OCI-LY3 (cell line): ENCODE data around the gene GDI1.

Experiments
- H2AFZ ChIP-seq: fragments of 200-600, 300-600 bp; shearing (Covaris generic); 2 replicates; pipeline ENCODE4 v1.6.0; 2014; ENCODE audit warnings: antibody characterized with exemption, low read depth, low read length
- H3K27ac ChIP-seq: fragments of 200-600, 300-600 bp; sonication (generic); 2 replicates; pipeline ENCODE4 v1.5.1; 2014; ENCODE audit warnings: mild to moderate bottlenecking, low read length, moderate library complexity, mixed read lengths
- H3K27me3 ChIP-seq: fragments of 200-600, 300-600 bp; sonication (generic); 2 replicates; pipeline ENCODE4 v1.6.1; 2014; ENCODE audit warnings: low read depth, low read length, mixed read lengths
- H3K36me3 ChIP-seq: fragments of 200-600, 300-600 bp; sonication (generic); replicated peaks from 2 replicates; pipeline ENCODE3; 2014; ENCODE audit warnings: low read depth, low read length, mixed read lengths
- H3K4me1 ChIP-seq: fragments of 300-600, 200-600 bp; sonication (generic); 2 replicates; pipeline ENCODE4 v1.6.1; 2014; ENCODE audit warnings: low read length, mixed read lengths
- H3K4me2 ChIP-seq: fragments of 200-600, 300-600 bp; sonication (generic); 2 replicates; pipeline ENCODE4 v1.6.1; 2014; ENCODE audit warnings: low read length, mixed read lengths
- H3K4me3 ChIP-seq: fragments of 300-600, 200-600 bp; sonication (generic); 2 replicates; pipeline ENCODE4 v1.5.1; 2014; ENCODE audit warnings: antibody characterized with exemption, mild to moderate bottlenecking, low read length, moderate library complexity
- H3K79me2 ChIP-seq: fragments of 300-600, 200-600 bp; shearing (Covaris generic); 2 replicates; pipeline ENCODE4 v1.6.1; 2014; ENCODE audit warnings: mild to moderate bottlenecking, low read length, mixed read lengths
- H3K9ac ChIP-seq: fragments of 300-600, 200-600 bp; shearing (Covaris generic); 2 replicates; pipeline ENCODE4 v1.6.0; 2014; ENCODE audit warnings: mild to moderate bottlenecking, low read length, moderate library complexity
- H3K9me3 ChIP-seq: fragments of 200-600, 300-600 bp; shearing (Covaris generic); 2 replicates; pipeline ENCODE4 v1.6.1; 2014; ENCODE audit warnings: low read length, mixed read lengths; ENCODE audit not compliant: insufficient read depth
- H4K20me1 ChIP-seq: fragments of 200-600, 300-600 bp; sonication (generic); 2 replicates; pipeline ENCODE4 v1.6.1; 2016; ENCODE audit warnings: low read length, mixed read lengths; ENCODE audit not compliant: insufficient read depth
- EZH2phosphoT487 ChIP-seq: fragments of 200-600 bp; shearing (Covaris generic); IDR thresholded peaks from 2 replicates; pipeline ENCODE4 v1.6.1; 2018; ENCODE audit warnings: antibody characterized with exemption, mixed run types, low read depth
- TF ChIP-seq, protein P1 (sequence below): fragments of 200-600, 300-600 bp; sonication (generic); IDR thresholded peaks from 2 replicates; pipeline ENCODE4 v1.5.1; 2014; ENCODE audit warnings: antibody characterized with exemption, low read length, low read depth

GDI1 gene

DNA sequence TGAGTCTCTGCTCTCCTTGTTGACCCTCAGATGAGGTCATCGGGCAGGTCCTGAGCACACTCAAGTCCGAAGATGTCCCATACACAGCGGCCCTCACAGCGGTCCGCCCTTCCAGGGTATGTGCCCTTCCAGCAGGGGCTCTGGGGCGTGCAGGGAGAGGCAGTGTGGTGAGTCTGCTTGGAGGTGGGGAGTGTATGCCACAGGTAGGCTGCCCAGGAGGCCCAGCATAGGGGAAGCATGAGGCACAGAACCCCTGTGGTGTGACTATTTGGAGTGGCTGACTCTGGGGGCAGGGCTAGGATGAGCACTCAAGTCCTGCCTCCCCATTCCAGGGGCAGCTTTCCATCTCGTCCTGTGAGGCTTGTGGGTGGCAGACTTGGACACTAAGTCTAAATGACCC is 3.3 kb upstream of the GDI1 start:
- peaks cover 6% of the 10 kb centered on the region for H3K36me3 ChIP-seq
- TF ChIP-seq, protein P1, sequence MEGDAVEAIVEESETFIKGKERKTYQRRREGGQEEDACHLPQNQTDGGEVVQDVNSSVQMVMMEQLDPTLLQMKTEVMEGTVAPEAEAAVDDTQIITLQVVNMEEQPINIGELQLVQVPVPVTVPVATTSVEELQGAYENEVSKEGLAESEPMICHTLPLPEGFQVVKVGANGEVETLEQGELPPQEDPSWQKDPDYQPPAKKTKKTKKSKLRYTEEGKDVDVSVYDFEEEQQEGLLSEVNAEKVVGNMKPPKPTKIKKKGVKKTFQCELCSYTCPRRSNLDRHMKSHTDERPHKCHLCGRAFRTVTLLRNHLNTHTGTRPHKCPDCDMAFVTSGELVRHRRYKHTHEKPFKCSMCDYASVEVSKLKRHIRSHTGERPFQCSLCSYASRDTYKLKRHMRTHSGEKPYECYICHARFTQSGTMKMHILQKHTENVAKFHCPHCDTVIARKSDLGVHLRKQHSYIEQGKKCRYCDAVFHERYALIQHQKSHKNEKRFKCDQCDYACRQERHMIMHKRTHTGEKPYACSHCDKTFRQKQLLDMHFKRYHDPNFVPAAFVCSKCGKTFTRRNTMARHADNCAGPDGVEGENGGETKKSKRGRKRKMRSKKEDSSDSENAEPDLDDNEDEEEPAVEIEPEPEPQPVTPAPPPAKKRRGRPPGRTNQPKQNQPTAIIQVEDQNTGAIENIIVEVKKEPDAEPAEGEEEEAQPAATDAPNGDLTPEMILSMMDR: no peak
- no peak for TF ChIP-seq EZH2phosphoT487
- peaks cover 32% of the 10 kb centered on the region for H3K79me2 ChIP-seq
- H3K9ac ChIP-seq: no peak overlapping the region
- H3K4me1 ChIP-seq: peaks cover 17% of the 10 kb centered on the region
- no peaks in the 10 kb centered on the region for H3K27me3 ChIP-seq
- H3K27ac ChIP-seq: no peak overlapping the region
- no peaks in the 10 kb centered on the region for H4K20me1 ChIP-seq
- no peak overlapping the region for H3K4me3 ChIP-seq
- no peaks in the 10 kb centered on the region for H3K9me3 ChIP-seq
- H3K4me2 ChIP-seq: no peak overlapping the region
- no peak overlapping the region for H2AFZ ChIP-seq

- H3K27ac ChIP-seq: no peak overlapping the region
- H4K20me1 ChIP-seq: no peaks in the 10 kb centered on the region
- peaks cover 28% of the 10 kb centered on the region for H3K79me2 ChIP-seq
- H3K9me3 ChIP-seq: no peaks in the 10 kb centered on the region
- H3K9ac ChIP-seq: no peak overlapping the region
- H3K4me3 ChIP-seq: no peak overlapping the region
- H3K4me2 ChIP-seq: no peak overlapping the region
- no peak overlapping the region for H2AFZ ChIP-seq
- TF ChIP-seq EZH2phosphoT487: no peak
- TF ChIP-seq, protein P1: no peak
- H3K36me3 ChIP-seq: peaks cover 12% of the 10 kb centered on the region
- H3K4me1 ChIP-seq: peaks cover 11% of the 10 kb centered on the region
- H3K27me3 ChIP-seq: no peaks in the 10 kb centered on the region
These were observed 2.4 kb upstream of the GDI1 start for GRCh38 chrX:154434394-154435168.

GRCh38 chrX:154435171-154435733 is 1.7 kb upstream of the GDI1 start:
- H3K27me3 ChIP-seq: no peaks in the 10 kb centered on the region
- TF ChIP-seq EZH2phosphoT487: no peak
- TF ChIP-seq, protein P1: no peak
- peaks cover 9% of the 10 kb centered on the region for H3K4me1 ChIP-seq
- no peak overlapping the region for H3K4me2 ChIP-seq
- H3K9ac ChIP-seq: no peak overlapping the region
- H3K9me3 ChIP-seq: no peaks in the 10 kb centered on the region
- no peak overlapping the region for H3K4me3 ChIP-seq
- H2AFZ ChIP-seq: no peak overlapping the region
- H3K27ac ChIP-seq: no peak overlapping the region
- peaks cover 24% of the 10 kb centered on the region for H3K79me2 ChIP-seq
- no peaks in the 10 kb centered on the region for H4K20me1 ChIP-seq
- peaks cover 12% of the 10 kb centered on the region for H3K36me3 ChIP-seq

DNA sequence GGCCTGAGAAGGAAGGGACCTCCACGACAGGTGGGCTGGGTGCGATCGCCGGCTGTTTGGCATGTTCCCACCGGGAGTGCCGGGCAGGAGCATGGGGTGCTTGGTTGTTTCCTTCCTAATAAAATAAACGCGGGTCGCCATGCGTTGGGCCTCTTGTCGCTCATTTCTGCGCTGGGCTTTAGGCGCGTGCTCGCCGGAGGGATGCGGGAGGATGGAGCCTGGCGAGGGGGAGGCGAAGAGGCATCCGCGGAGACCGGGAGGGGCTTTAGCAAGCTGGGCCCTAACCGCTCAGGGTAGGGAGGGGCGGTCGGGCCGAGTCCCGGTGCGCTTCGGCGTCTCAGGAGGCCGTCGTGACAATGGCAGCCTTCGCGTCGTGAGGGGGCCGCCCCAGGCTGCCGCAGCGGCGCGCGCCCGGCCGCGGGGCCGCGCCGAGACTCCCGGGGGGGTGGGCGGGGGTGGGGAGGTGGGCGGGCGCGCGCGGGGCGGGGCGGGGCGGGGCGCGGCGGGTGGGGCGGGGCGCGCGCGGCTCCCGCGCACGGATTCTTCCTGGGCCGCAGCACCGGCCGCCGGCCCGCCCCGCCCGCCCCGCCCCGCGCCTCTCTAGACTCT is 476 bp upstream of the GDI1 start:
- Histone ChIP-seq H3K27ac (peak overlapping the region; percentile 55), H3K27me3 (no peaks in the 10 kb centered on the region), H3K36me3 (peaks cover 12% of the 10 kb centered on the region), H3K4me3 (peak overlapping the region; percentile 93), H3K9me3 (no peaks in the 10 kb centered on the region), H3K4me2 (peak overlapping the region; percentile 53), H3K79me2 (peaks cover 21% of the 10 kb centered on the region), H3K4me1 (peaks cover 9% of the 10 kb centered on the region), H3K9ac (peak overlapping the region; percentile 75), H2AFZ (no peak overlapping the region), H4K20me1 (no peaks in the 10 kb centered on the region)
- TF ChIP-seq, protein P1: no peak
- TF ChIP-seq EZH2phosphoT487: no peak
